ENCODE results near the gene FGF18. TPM values are rescaled to one million over a fixed set of nuclear protein-coding genes. Genes with fewer than 3 reads are reported as not detected.

The FGF18 gene
- total and polyA plus RNA-seq, 2 donors (not counting 3 experiments of a cell fraction or from before 2014, with no cell fraction given) = 0.04 to 0.27 TPM

Small RNAs within 50 kb of the gene (microRNA-seq; reads per million reads assigned to microRNA genes)
- not detected for gene MIR3912 (ENCODE audit: borderline number of aligned reads, borderline replicate concordance)

Small RNAs within 50 kb of the gene (small RNA-seq; reads per million reads assigned to genes)
- not detected for gene MIR3912 (ENCODE audit: insufficient read depth, insufficient read length, low read depth, low replicate concordance)

Other genes with a start within 250 kb of the FGF18 start
- not detected in 2 replicates for gene TLX3, start 110.4 kb upstream of the FGF18 start, total RNA-seq
- gene TLX3, start 110.4 kb upstream of the FGF18 start, polyA plus RNA-seq = not detected in 2 replicates
- gene NPM1, start 31.8 kb upstream of the FGF18 start, total RNA-seq = 1,592 and 1,695 TPM in 2 replicates
- gene NPM1, start 31.8 kb upstream of the FGF18 start, polyA plus RNA-seq = 618 and 1,113 TPM in 2 replicates

Measured in endothelial cell of umbilical vein (primary cell).